ENCODE results near the gene KIAA1217. TPM values are rescaled to one million over a fixed set of nuclear protein-coding genes. Genes with fewer than 3 reads are reported as not detected.
A peak's percentile ranks its signal among the peaks of the same experiment; 100 is the strongest.

The KIAA1217 gene
- total and polyA plus RNA-seq, 2 of the 4 experiments (the other 2 are of a cell fraction): 3.4 to 4.4 TPM

DNA sequence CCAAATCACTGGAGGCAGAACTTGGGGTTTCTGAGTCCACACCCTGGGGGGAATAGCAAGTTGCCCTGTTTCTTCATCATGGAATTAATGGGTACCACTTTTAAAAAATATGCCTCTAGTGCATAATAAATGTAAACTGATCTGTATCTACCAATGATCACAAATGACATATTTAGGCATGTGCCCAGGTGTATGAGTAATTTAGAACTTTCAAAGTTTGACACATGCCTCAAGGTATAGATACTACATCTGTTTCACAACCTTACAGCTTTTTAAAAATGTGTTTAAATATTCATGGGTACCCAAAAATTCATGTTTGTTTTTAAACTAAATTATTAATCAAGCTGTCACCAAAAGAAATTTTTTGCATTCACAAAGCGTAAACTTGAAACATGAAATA lies 226.0 kb downstream of the KIAA1217 start:
- no peaks in the 10 kb centered on the region for H3K36me3 ChIP-seq (ENCODE audit: control insufficient read depth, insufficient read depth, low read length)
- BruUV-seq (replicated peaks): no TSS peak
- peaks cover 5% of the 10 kb centered on the region; the same call in 1 of the 2 replicates for H3K4me1 ChIP-seq (ENCODE audit: control insufficient read depth, insufficient read depth, low read length)
- 0 out of 4 replicates have a peak overlapping the region, but pooled peaks of 1 of the 2 experiments have one; percentile 5 for H4K8ac ChIP-seq (ENCODE audit: low read depth in 2 of 2, low read length in 2 of 2)
- intact Hi-C loops (cut with micrococcal nuclease): no loop called here
- no peak overlapping the region for H4K5ac ChIP-seq (ENCODE audit: low read depth, low read length)
- no peak overlapping the region for H2AFZ ChIP-seq (replicated peaks; ENCODE audit: low read length, poor library complexity)
- DNase-seq (no peak), ATAC-seq (ENCODE audit: low read depth) (no peak)
- no peak overlapping the region for H3K9ac ChIP-seq (ENCODE audit: low read depth, low read length)
- no peaks in the 10 kb centered on the region for H3K27me3 ChIP-seq (ENCODE audit: control insufficient read depth, insufficient read depth, low read length)
- H2BK5ac ChIP-seq (ENCODE audit: low read depth, low read length, poor library complexity, severe bottlenecking): peak overlapping the region; percentile 81
- no peak overlapping the region for H3K4ac ChIP-seq (ENCODE audit: low read depth, low read length)
- peaks cover 10% of the 10 kb centered on the region for H3K9me1 ChIP-seq (ENCODE audit: insufficient read depth, low read length)
- H2AK5ac ChIP-seq (ENCODE audit: low read depth, low read length): no peak overlapping the region
- H3K79me1 ChIP-seq (ENCODE audit: low read depth in 1 of 2, low read length in 2 of 2): no peaks in the 10 kb centered on the region
- H2BK15ac ChIP-seq (ENCODE audit: low read depth, low read length): 0 out of 3 replicates have a peak overlapping the region, but pooled peaks have one; percentile 52
- no peaks in the 10 kb centered on the region for H3K9me3 ChIP-seq (ENCODE audit: control insufficient read depth, insufficient read depth, low read length)
- CTCF ChIA-PET: no interaction called here
- no peak overlapping the region; the same call in 1 of the 2 replicates for H2BK20ac ChIP-seq (ENCODE audit: low read depth, low read length)
- no peak overlapping the region for H3K4me2 ChIP-seq (ENCODE audit: low read depth, low read length)
- H3K27ac ChIP-seq (ENCODE audit: insufficient read depth, low read length): no peak overlapping the region; the same call in 1 of the 2 replicates
- POLR2A ChIA-PET (ENCODE audit: unreplicated experiment): no interaction called here
- H4K91ac ChIP-seq (ENCODE audit: insufficient read depth, low read depth, low read length): no peak overlapping the region
- in situ Hi-C loops (cut with MboI; ENCODE audit: low sequenced_read_pairs): no loop called here
- dilution Hi-C loops (cut with HindIII; ENCODE audit: low sequenced_read_pairs, unreplicated experiment): no loop called here
- no peak overlapping the region for H3K14ac ChIP-seq (replicated peaks; ENCODE audit: low read depth, low read length)
- no peak overlapping the region for H3K56ac ChIP-seq (ENCODE audit: extremely low read depth, insufficient read depth, low read length)
- WGBS, 2 experiments (ENCODE audit: extremely low coverage in 2 of 2, insufficient read length in 1 of 2): no CpG with 5 or more reads among the region's 1 CpG
- H2BK120ac ChIP-seq (ENCODE audit: low read depth, low read length): peak overlapping the region; percentile 59; the same call in 1 of the 2 replicates
- H3K23ac ChIP-seq (ENCODE audit: low read depth, low read length): no peak overlapping the region
- TF ChIP-seq CHD1 (IDR thresholded peaks at IDR 0.05; ENCODE audit: low read depth, low read length) (no peak), CEBPB (IDR thresholded peaks at IDR 0.05; ENCODE audit: low read depth, low read length) (no peak), RFX5 (IDR thresholded peaks at IDR 0.05; ENCODE audit: low read depth, low read length) (no peak), MXI1 (IDR thresholded peaks at IDR 0.05; ENCODE audit: borderline replicate concordance, low read depth, low read length) (no peak), NFE2L2 (IDR thresholded peaks at IDR 0.05; ENCODE audit: low read depth, low read length) (no peak), RCOR1 (IDR thresholded peaks at IDR 0.05; ENCODE audit: insufficient replicate concordance, low read length) (no peak), MAFK (IDR thresholded peaks at IDR 0.05; ENCODE audit: low read depth, low read length) (no peak), POLR2A (IDR thresholded peaks at IDR 0.05; ENCODE audit: low read depth, low read length) (no peak), BHLHE40 (IDR thresholded peaks at IDR 0.05; ENCODE audit: low read depth, low read length) (no peak), RAD21 (IDR thresholded peaks at IDR 0.05; ENCODE audit: low read length) (no peak), ELK1 (IDR thresholded peaks at IDR 0.05; ENCODE audit: borderline replicate concordance, low read depth, low read length) (no peak), MAZ (IDR thresholded peaks at IDR 0.05; ENCODE audit: borderline replicate concordance, low read depth, low read length) (no peak)
- TF ChIP-seq, protein P1, sequence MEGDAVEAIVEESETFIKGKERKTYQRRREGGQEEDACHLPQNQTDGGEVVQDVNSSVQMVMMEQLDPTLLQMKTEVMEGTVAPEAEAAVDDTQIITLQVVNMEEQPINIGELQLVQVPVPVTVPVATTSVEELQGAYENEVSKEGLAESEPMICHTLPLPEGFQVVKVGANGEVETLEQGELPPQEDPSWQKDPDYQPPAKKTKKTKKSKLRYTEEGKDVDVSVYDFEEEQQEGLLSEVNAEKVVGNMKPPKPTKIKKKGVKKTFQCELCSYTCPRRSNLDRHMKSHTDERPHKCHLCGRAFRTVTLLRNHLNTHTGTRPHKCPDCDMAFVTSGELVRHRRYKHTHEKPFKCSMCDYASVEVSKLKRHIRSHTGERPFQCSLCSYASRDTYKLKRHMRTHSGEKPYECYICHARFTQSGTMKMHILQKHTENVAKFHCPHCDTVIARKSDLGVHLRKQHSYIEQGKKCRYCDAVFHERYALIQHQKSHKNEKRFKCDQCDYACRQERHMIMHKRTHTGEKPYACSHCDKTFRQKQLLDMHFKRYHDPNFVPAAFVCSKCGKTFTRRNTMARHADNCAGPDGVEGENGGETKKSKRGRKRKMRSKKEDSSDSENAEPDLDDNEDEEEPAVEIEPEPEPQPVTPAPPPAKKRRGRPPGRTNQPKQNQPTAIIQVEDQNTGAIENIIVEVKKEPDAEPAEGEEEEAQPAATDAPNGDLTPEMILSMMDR (conservative IDR thresholded peaks at IDR 0.05; ENCODE audit: low read depth, low read length): no peak
- TF ChIP-seq, protein P2, sequence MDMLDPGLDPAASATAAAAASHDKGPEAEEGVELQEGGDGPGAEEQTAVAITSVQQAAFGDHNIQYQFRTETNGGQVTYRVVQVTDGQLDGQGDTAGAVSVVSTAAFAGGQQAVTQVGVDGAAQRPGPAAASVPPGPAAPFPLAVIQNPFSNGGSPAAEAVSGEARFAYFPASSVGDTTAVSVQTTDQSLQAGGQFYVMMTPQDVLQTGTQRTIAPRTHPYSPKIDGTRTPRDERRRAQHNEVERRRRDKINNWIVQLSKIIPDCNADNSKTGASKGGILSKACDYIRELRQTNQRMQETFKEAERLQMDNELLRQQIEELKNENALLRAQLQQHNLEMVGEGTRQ (IDR thresholded peaks at IDR 0.05; ENCODE audit: low read depth, low read length): no peak
- H3K18ac ChIP-seq (ENCODE audit: low read depth, low read length): no peak overlapping the region
- H3K4me3 ChIP-seq (ENCODE audit: insufficient read depth, low read depth, low read length): no peak overlapping the region
- H4K20me1 ChIP-seq (ENCODE audit: insufficient read depth, low read length): no peaks in the 10 kb centered on the region
- H2AK9ac ChIP-seq (replicated peaks; ENCODE audit: low read depth, low read length, poor library complexity): no peak overlapping the region
